Colon (tissue), 2 donors: ENCODE data around the gene TPM2.
"Not testable (repeated sequence)": the region's sequence is repeated elsewhere in the genome, so short reads cannot be mapped to it uniquely, and the experiment has no call there.

Experiments used
- FAIRE-seq: peaks from 2 replicates; lab custom pipeline; 2012; peaks lifted over from hg19 to GRCh38; lab: Jason Lieb, UNC
- donor health status: control.
- donor health status: control.

Gene TPM2

GRCh38 chr9:35651956-35652828 lies 37.5 kb downstream of the TPM2 start:
- FAIRE-seq: peak; percentile 78

GRCh38 chr9:35650341-35651158 lies 39.2 kb downstream of the TPM2 start, which contains the start of gene SIT1:
Gene SIT1, minus strand, starts transcription at chr9:35650931. Its CDS starts 78 bp downstream, at chr9:35650853.
- no peak for FAIRE-seq

- FAIRE-seq: no peak
Observed at GRCh38 chr9:35649431-35650340, 40.0 kb downstream of the TPM2 start.

- no peak for FAIRE-seq
Observed at GRCh38 chr9:35646533-35647265, 43.0 kb downstream of the TPM2 start.

GRCh38 chr9:35646153-35646532 lies 43.6 kb downstream of the TPM2 start:
- no peak for FAIRE-seq

GRCh38 chr9:35645736-35646135 lies 44.0 kb downstream of the TPM2 start:
- not testable (repeated sequence) for FAIRE-seq

- FAIRE-seq: no peak
Observed at GRCh38 chr9:35643046-35643445, 46.7 kb downstream of the TPM2 start.

GRCh38 chr9:35641478-35641877 lies 48.2 kb downstream of the TPM2 start:
- FAIRE-seq: not testable (repeated sequence)

GRCh38 chr9:35640431-35640830 lies 49.3 kb downstream of the TPM2 start:
- FAIRE-seq: not testable (repeated sequence)

GRCh38 chr9:35639631-35640030 lies 50.1 kb downstream of the TPM2 start:
- FAIRE-seq: no peak

- not testable (repeated sequence) for FAIRE-seq
Observed at GRCh38 chr9:35639225-35639624, 50.5 kb downstream of the TPM2 start.

- FAIRE-seq: not testable (repeated sequence)
Observed at GRCh38 chr9:35638751-35639150, 51.0 kb downstream of the TPM2 start.

- FAIRE-seq: not testable (repeated sequence)
Observed at GRCh38 chr9:35637427-35637955, 52.2 kb downstream of the TPM2 start.

GRCh38 chr9:35636877-35637246 lies 52.9 kb downstream of the TPM2 start:
- not testable (repeated sequence) for FAIRE-seq

GRCh38 chr9:35636135-35636876 lies 53.4 kb downstream of the TPM2 start:
- no peak for FAIRE-seq

GRCh38 chr9:35635730-35636129 lies 54.0 kb downstream of the TPM2 start:
- no peak for FAIRE-seq
